Stimulated activated naive CD8-positive, alpha-beta T cell treated with anti-CD3 and anti-CD28 coated beads, Interleukin-15, amount 100 ng/mL, for 72 hours (primary cell): ENCODE data around the gene NUP205.

Experiments
- ATAC-seq: fragments of 150-1000 bp; cut with Tn5 transposase; 2 replicates; pipeline ENCODE4 v1.10.0; 2021; ENCODE audit warnings: mild to moderate bottlenecking, moderate library complexity
- DNase-seq, 2 donors: peaks; one replicate each; pipeline ENCODE4 v3.0.0; 2021 to 2022
- H3K27ac Mint-ChIP-seq, 2 donors: one replicate each; pipeline ENCODE4 v1.8.0; 2022; ENCODE audit warnings: mild to moderate bottlenecking in 2 of 2, mixed read lengths in 2 of 2, moderate library complexity in 2 of 2
- H3K27me3 Mint-ChIP-seq: one replicate; pipeline ENCODE4 v1.8.0; 2022; ENCODE audit warnings: mixed read lengths
- H3K4me1 Mint-ChIP-seq: one replicate; pipeline ENCODE4 v1.8.0; 2022; ENCODE audit warnings: mild to moderate bottlenecking, mixed read lengths
- H3K4me3 Mint-ChIP-seq, 2 donors: one replicate each; pipeline ENCODE4 v1.8.0; 2022; ENCODE audit warnings: mild to moderate bottlenecking in 2 of 2, mixed read lengths in 2 of 2, moderate library complexity in 1 of 2
- H3K9me3 Mint-ChIP-seq, 2 donors: one replicate each; pipeline ENCODE4 v1.8.0; 2022; ENCODE audit warnings: mixed read lengths in 2 of 2

Gene NUP205

GRCh38 chr7:135644729-135645128 lies 87.0 kb downstream of the NUP205 start:
- ATAC-seq (no peak), DNase-seq (no peak)
- Mint-ChIP-seq H3K27ac (no peak overlapping the region), H3K27me3 (no peaks in the 10 kb centered on the region), H3K4me1 (no peaks in the 10 kb centered on the region), H3K9me3 (no peaks in the 10 kb centered on the region), H3K4me3 (no peak overlapping the region)

GRCh38 chr7:135645296-135645904 lies 87.7 kb downstream of the NUP205 start:
- H3K4me1 Mint-ChIP-seq: no peaks in the 10 kb centered on the region
- no peaks in the 10 kb centered on the region for H3K9me3 Mint-ChIP-seq
- no peak overlapping the region for H3K4me3 Mint-ChIP-seq
- ATAC-seq (no peak), DNase-seq (no peak)
- H3K27me3 Mint-ChIP-seq: no peaks in the 10 kb centered on the region
- peak overlapping the region in 1 of 2 donors; percentile 71 for H3K27ac Mint-ChIP-seq

- Mint-ChIP-seq H3K4me1 (no peaks in the 10 kb centered on the region), H3K27ac (no peak overlapping the region), H3K9me3 (no peaks in the 10 kb centered on the region), H3K27me3 (no peaks in the 10 kb centered on the region), H3K4me3 (no peak overlapping the region)
- ATAC-seq (no peak), DNase-seq (no peak)
These were observed 90.0 kb downstream of the NUP205 start for GRCh38 chr7:135647755-135648154.

- no peak overlapping the region for H3K4me3 Mint-ChIP-seq
- no peaks in the 10 kb centered on the region for H3K9me3 Mint-ChIP-seq
- ATAC-seq (no peak), DNase-seq (no peak)
- H3K4me1 Mint-ChIP-seq: no peaks in the 10 kb centered on the region
- no peak overlapping the region for H3K27ac Mint-ChIP-seq
- H3K27me3 Mint-ChIP-seq: no peaks in the 10 kb centered on the region
These were observed 90.5 kb downstream of the NUP205 start for GRCh38 chr7:135648235-135648634.

GRCh38 chr7:135650831-135651573 lies 93.3 kb downstream of the NUP205 start:
- no peak for DNase-seq
- no peak for ATAC-seq
- H3K9me3 Mint-ChIP-seq: no peaks in the 10 kb centered on the region
- no peak overlapping the region for H3K4me3 Mint-ChIP-seq
- no peaks in the 10 kb centered on the region for H3K27me3 Mint-ChIP-seq
- no peaks in the 10 kb centered on the region for H3K4me1 Mint-ChIP-seq
- peak overlapping the region in 1 of 2 donors; percentile 14 for H3K27ac Mint-ChIP-seq

- Mint-ChIP-seq H3K4me3 (no peak overlapping the region), H3K27me3 (no peaks in the 10 kb centered on the region), H3K4me1 (no peaks in the 10 kb centered on the region), H3K9me3 (no peaks in the 10 kb centered on the region), H3K27ac (no peak overlapping the region)
- DNase-seq (no peak), ATAC-seq (no peak)
These were observed 95.8 kb downstream of the NUP205 start for GRCh38 chr7:135653340-135654080.

GRCh38 chr7:135658564-135658963 lies 100.8 kb downstream of the NUP205 start:
- Mint-ChIP-seq H3K27me3 (no peaks in the 10 kb centered on the region), H3K4me3 (no peak overlapping the region), H3K9me3 (no peaks in the 10 kb centered on the region), H3K4me1 (peaks cover 11% of the 10 kb centered on the region), H3K27ac (no peak overlapping the region)
- no peak for ATAC-seq
- DNase-seq: no peak

GRCh38 chr7:135659159-135659846 lies 101.6 kb downstream of the NUP205 start:
- no peak overlapping the region for H3K27ac Mint-ChIP-seq
- DNase-seq: no peak
- H3K4me1 Mint-ChIP-seq: peaks cover 17% of the 10 kb centered on the region
- ATAC-seq: no peak
- H3K4me3 Mint-ChIP-seq: no peak overlapping the region
- no peaks in the 10 kb centered on the region for H3K27me3 Mint-ChIP-seq
- H3K9me3 Mint-ChIP-seq: no peaks in the 10 kb centered on the region

GRCh38 chr7:135661311-135662122 lies 103.8 kb downstream of the NUP205 start:
- H3K27ac Mint-ChIP-seq: peak overlapping the region; percentile 98

GRCh38 chr7:135662123-135662372 lies 104.3 kb downstream of the NUP205 start:
- peaks cover 41% of the 10 kb centered on the region for H3K4me1 Mint-ChIP-seq
- no peak for ATAC-seq
- H3K4me3 Mint-ChIP-seq: peak overlapping the region; percentile 87 to 95
- no peaks in the 10 kb centered on the region for H3K9me3 Mint-ChIP-seq
- DNase-seq: no peak
- H3K27me3 Mint-ChIP-seq: no peaks in the 10 kb centered on the region
- H3K27ac Mint-ChIP-seq: peak overlapping the region; percentile 98

More at GRCh38 chr7:135661311-135662122, 103.8 kb downstream of the NUP205 start:
- ATAC-seq (peak; percentile 29), DNase-seq (no peak)
- H3K4me1 Mint-ChIP-seq: peaks cover 36% of the 10 kb centered on the region
- H3K4me3 Mint-ChIP-seq: peak overlapping the region; percentile 87 to 95
- H3K9me3 Mint-ChIP-seq: no peaks in the 10 kb centered on the region
- H3K27me3 Mint-ChIP-seq: no peaks in the 10 kb centered on the region

GRCh38 chr7:135662373-135663114 lies 104.8 kb downstream of the NUP205 start, which contains the start of gene STMP1:
Gene STMP1 (plus strand): TSS chr7:135662514.
- H3K27me3 Mint-ChIP-seq: no peaks in the 10 kb centered on the region
- H3K9me3 Mint-ChIP-seq: no peaks in the 10 kb centered on the region
- peak within 1 kb of the TSS; percentile 87 to 95 for H3K4me3 Mint-ChIP-seq
- DNase-seq (peak; percentile 95 to 96), ATAC-seq (peak; percentile 91)
- H3K27ac Mint-ChIP-seq: peak within 1 kb of the TSS; percentile 98
- H3K4me1 Mint-ChIP-seq: peaks cover 43% of the 10 kb centered on the region

GRCh38 chr7:135664046-135664589 lies 106.4 kb downstream of the NUP205 start:
- ATAC-seq (peak; percentile 61), DNase-seq (no peak)
- Mint-ChIP-seq H3K27me3 (no peaks in the 10 kb centered on the region), H3K9me3 (peaks cover 0 to 5% of the 10 kb centered on the region in 2 donors), H3K4me1 (peaks cover 49% of the 10 kb centered on the region), H3K4me3 (peak overlapping the region; percentile 87 to 95), H3K27ac (peak overlapping the region; percentile 77 to 97)

GRCh38 chr7:135665042-135665441 lies 107.3 kb downstream of the NUP205 start:
- peak overlapping the region in 1 of 2 donors; percentile 46 for H3K27ac Mint-ChIP-seq
- H3K27me3 Mint-ChIP-seq: no peaks in the 10 kb centered on the region
- peaks cover 0 to 5% of the 10 kb centered on the region in 2 donors for H3K9me3 Mint-ChIP-seq
- H3K4me1 Mint-ChIP-seq: peaks cover 49% of the 10 kb centered on the region
- peak overlapping the region in 1 of 2 donors; percentile 56 for H3K4me3 Mint-ChIP-seq
- no peak for ATAC-seq
- DNase-seq: no peak

GRCh38 chr7:135666156-135666555 lies 108.4 kb downstream of the NUP205 start:
- peak overlapping the region in 1 of 2 donors; percentile 29 for H3K4me3 Mint-ChIP-seq
- peak overlapping the region in 1 of 2 donors; percentile 46 for H3K27ac Mint-ChIP-seq
- peaks cover 0 to 5% of the 10 kb centered on the region in 2 donors for H3K9me3 Mint-ChIP-seq
- ATAC-seq (no peak), DNase-seq (no peak)
- H3K27me3 Mint-ChIP-seq: no peaks in the 10 kb centered on the region
- H3K4me1 Mint-ChIP-seq: peaks cover 49% of the 10 kb centered on the region
